HG03064 (cell line): ENCODE data around the gene INKA2.

Experiments used
- ATAC-seq: cut with Tn5 transposase; IDR thresholded peaks from one replicate; pipeline ENCODE4 v1.9.1; 2021; ENCODE audit warnings: low read depth; ENCODE audit not compliant: unreplicated experiment

The INKA2 gene

DNA sequence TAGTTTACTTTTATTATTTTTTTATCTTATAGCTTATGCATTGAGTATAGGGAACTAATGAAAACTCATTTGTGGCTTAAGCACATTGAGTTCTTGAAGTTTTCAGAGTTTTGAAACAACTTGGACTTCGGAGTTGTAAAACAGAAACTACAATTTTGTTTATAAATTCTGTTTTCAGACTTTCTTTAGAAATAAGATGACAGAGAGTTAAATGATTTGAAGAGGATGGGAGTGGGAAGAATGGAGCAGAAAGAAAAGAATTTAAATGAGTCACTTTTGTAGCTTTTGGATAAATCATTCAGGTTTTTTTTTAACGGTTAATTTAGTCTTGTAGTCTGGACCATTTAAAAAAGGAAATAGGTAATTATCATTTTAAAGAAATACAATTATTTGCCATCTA, 32.3 kb downstream of the INKA2 start:
- no peak for ATAC-seq

DNA sequence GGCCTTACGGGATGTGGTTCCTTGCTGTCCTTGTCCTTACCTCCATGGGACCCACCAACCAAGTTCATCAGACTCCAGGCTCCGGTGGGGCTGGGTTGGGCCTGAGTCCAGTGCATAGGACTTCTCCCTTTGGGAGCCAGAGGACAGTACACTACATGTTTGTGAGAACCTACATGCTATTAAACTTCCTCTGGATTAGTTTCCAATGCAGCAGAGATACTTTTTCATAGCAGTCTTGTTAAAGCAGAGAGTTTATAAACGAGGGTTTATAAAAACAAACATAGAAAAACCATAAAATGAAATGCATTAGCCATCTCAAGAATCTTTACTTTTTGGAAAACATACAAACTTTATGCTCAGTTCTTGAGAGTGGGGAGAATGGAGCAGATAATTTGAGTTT, 33.4 kb downstream of the INKA2 start:
- no peak for ATAC-seq

DNA sequence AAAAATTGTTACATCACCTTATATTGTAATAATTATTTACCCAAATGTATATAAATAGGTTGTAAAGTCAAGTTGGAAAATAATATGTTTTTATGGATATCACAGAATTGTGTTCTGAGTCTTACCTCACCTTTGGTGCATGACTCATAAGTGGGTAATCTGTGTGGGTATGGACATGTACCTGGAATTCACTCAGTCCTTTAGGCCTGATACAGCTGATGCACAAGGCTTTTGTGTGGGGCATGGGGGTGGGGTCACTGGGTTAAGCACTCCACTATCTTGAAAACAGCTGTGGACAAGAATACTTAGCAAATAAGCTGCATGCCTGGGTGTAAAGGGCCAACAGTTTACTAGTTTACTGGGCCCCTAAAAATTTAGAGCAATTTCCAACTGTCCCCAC, 34.4 kb downstream of the INKA2 start:
- ATAC-seq: no peak

DNA sequence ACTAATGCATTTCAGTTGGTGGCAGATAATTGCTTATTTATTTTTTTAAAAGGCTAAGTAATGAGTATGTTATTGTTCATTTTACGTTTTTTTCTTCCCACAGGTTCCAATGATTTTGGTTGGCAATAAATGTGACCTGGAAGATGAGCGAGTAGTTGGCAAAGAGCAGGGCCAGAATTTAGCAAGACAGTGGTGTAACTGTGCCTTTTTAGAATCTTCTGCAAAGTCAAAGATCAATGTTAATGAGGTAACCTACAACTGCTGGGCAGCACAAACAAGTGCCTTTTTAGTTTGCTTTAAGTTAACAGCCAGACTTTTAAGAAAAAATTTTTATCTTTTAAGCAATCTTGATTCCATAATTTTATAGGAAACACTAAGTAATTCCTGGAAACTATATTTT, 35.0 kb downstream of the INKA2 start:
- no peak for ATAC-seq

GRCh38 chr1:111702504-111703050, 36.6 kb downstream of the INKA2 start:
- no peak for ATAC-seq

DNA sequence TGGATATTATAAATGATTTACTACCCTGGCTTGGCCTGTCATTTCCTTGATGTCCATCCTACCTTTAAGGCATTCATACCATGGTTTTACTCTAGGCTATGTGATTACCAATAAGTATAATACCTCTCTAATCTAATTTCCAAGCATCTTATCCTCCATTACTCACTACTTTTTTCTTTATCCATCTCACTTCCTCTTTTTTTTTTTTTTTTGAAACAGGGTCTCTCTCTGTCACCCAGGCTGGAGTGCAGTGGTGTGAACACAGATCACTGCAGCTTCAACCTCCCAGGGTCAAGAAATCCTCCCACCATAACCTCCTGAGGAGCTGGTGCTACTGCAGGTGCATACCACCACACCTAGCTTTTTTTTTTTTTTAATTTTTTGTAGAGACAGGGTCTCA, 39.9 kb downstream of the INKA2 start:
- ATAC-seq: no peak

GRCh38 chr1:111696330-111696729, 42.9 kb downstream of the INKA2 start:
- no peak for ATAC-seq

GRCh38 chr1:111695801-111696200, 43.4 kb downstream of the INKA2 start:
- no peak for ATAC-seq

GRCh38 chr1:111691886-111692285, 47.3 kb downstream of the INKA2 start:
- no peak for ATAC-seq

DNA sequence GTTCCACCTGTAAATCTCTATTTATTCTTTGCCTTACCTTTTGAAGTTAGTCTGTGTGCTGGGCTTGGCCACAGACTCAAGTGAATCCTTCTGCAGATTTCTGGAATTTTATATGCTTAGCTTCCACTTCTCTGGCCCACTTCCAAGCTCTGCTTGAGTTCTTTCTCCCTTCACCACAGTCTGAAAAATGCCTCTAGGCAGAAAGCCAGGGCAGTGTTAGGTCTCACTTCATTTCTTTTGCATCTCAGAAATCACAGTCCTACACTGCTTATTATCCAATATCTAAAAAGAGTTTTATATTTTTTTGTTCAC, 48.9 kb downstream of the INKA2 start:
- ATAC-seq: no peak
